HepG2 (cell line): Measurements from ENCODE around the gene RNPEPL1. TPM values are rescaled to one million over a fixed set of nuclear protein-coding genes. Genes with fewer than 3 reads are reported as not detected.

Experiments
- ASH2L ChIP-seq: fragments of 300-600, 200-600 bp; sonication (generic); IDR thresholded peaks from 2 replicates; pipeline ENCODE4 v1.7.0; 2017; ENCODE audit warnings: low read depth, mild to moderate bottlenecking, moderate library complexity, mixed read lengths, low read length; ENCODE audit not compliant: insufficient read length
- HMG20A ChIP-seq: IDR thresholded peaks from 2 replicates; pipeline ENCODE4 v1.6.1; 2016; ENCODE audit warnings: borderline replicate concordance
- HMG20B ChIP-seq: conservative IDR thresholded peaks from 2 replicates; pipeline ENCODE4 v1.6.1; 2016; ENCODE audit warnings: missing genetic modification reagents, missing compliant biosample characterization
- IRF2 ChIP-seq: IDR thresholded peaks from 2 replicates; pipeline ENCODE4 v1.6.1; 2018; ENCODE audit warnings: missing genetic modification reagents, missing compliant biosample characterization
- KDM1A ChIP-seq: IDR thresholded peaks from 2 replicates; pipeline ENCODE4 v1.6.1; 2016; ENCODE audit warnings: missing compliant biosample characterization
- MXD1 ChIP-seq: sonication (generic); formaldehyde crosslinking; IDR thresholded peaks from 2 replicates; pipeline ENCODE4 v1.4.0; 2020; ENCODE audit warnings: mild to moderate bottlenecking, missing genetic modification reagents
- NFE2L2 ChIP-seq: fragments of 150-350 bp; IDR thresholded peaks from 2 replicates; pipeline ENCODE4 v1.6.1; 2014; ENCODE audit warnings: low read length
- NR3C1 ChIP-seq: sonication (generic); formaldehyde crosslinking; IDR thresholded peaks from 2 replicates; pipeline ENCODE4 v1.4.0; 2020; ENCODE audit warnings: missing genetic modification reagents
- PCBP1 ChIP-seq: fragments of 200-400 bp; formaldehyde crosslinking; IDR thresholded peaks from 2 replicates; pipeline ENCODE4 v1.6.1; 2017; ENCODE audit warnings: mild to moderate bottlenecking, low read depth, low read length, borderline replicate concordance
- RXRB ChIP-seq: IDR thresholded peaks from 2 replicates; pipeline ENCODE4 v1.6.1; 2016; ENCODE audit warnings: borderline replicate concordance, missing genetic modification reagents, missing compliant biosample characterization
- SMAD3 ChIP-seq: sonication (generic); formaldehyde crosslinking; IDR thresholded peaks from 2 replicates; pipeline ENCODE4 v1.4.0; 2020; ENCODE audit warnings: missing genetic modification reagents
- ZBED4 ChIP-seq: sonication (generic); formaldehyde crosslinking; IDR thresholded peaks from 2 replicates; pipeline ENCODE4 v1.4.0; 2020; ENCODE audit warnings: missing genetic modification reagents, borderline replicate concordance
- ZGPAT ChIP-seq: IDR thresholded peaks from 2 replicates; pipeline ENCODE4 v1.6.1; 2016; ENCODE audit warnings: mild to moderate bottlenecking
- ZKSCAN1 ChIP-seq: fragments of 150-350 bp; IDR thresholded peaks from 2 replicates; pipeline ENCODE4 v1.6.1; 2014; ENCODE audit warnings: low read length
- ZNF232 ChIP-seq: sonication (generic); formaldehyde crosslinking; IDR thresholded peaks from 2 replicates; pipeline ENCODE4 v1.4.0; 2020; ENCODE audit warnings: missing genetic modification reagents, borderline replicate concordance
- ZNF503 ChIP-seq: sonication (generic); formaldehyde crosslinking; IDR thresholded peaks from 2 replicates; pipeline ENCODE4 v1.4.0; 2020; ENCODE audit warnings: missing genetic modification reagents
- ZNF546 ChIP-seq: sonication (generic); formaldehyde crosslinking; conservative IDR thresholded peaks from 2 replicates; pipeline ENCODE4 v1.8.1; 2023; ENCODE audit warnings: mild to moderate bottlenecking, missing genetic modification reagents
- ZNF577 ChIP-seq: sonication (generic); formaldehyde crosslinking; IDR thresholded peaks from 2 replicates; pipeline ENCODE4 v1.4.0; 2020; ENCODE audit warnings: mild to moderate bottlenecking, low read depth, missing genetic modification reagents, borderline replicate concordance
- ZNF589 ChIP-seq: sonication (generic); formaldehyde crosslinking; conservative IDR thresholded peaks from 2 replicates; pipeline ENCODE4 v1.8.0; 2022; ENCODE audit warnings: mild to moderate bottlenecking, moderate library complexity, missing genetic modification reagents
- ZNF709 ChIP-seq: sonication (generic); formaldehyde crosslinking; IDR thresholded peaks from 2 replicates; pipeline ENCODE4 v1.5.0; 2020; ENCODE audit warnings: mild to moderate bottlenecking, missing genetic modification reagents
- ZNF83 ChIP-seq: sonication (generic); formaldehyde crosslinking; IDR thresholded peaks from 2 replicates; pipeline ENCODE4 v1.4.0; 2020; ENCODE audit warnings: missing genetic modification reagents, mild to moderate bottlenecking, borderline replicate concordance
- ZNF839 ChIP-seq: sonication (generic); formaldehyde crosslinking; IDR thresholded peaks from 2 replicates; pipeline ENCODE4 v1.4.0; 2020; ENCODE audit warnings: missing genetic modification reagents, mild to moderate bottlenecking, borderline replicate concordance
- polyA plus RNA-seq, 8 experiments: library from polyadenylated mRNA; depleted of rRNA in 3 of 8; stranded (reverse) in 7 of 8; unstranded in 1 of 8; fragments of >200 nt; fragmentation: Illumina TruSeq in 4 of 8; extraction: Trizol in 4 of 8; gene quantifications; 2 replicates each; pipeline versions ENCODE4 v1.2.1 to v1.2.3, GENCODE V29; 2011 to 2016; ENCODE audit warnings: low read depth in 4 of 8, missing spikeins in 1 of 8, mixed read lengths in 1 of 8; ENCODE audit not compliant: insufficient read depth in 1 of 8
- total RNA-seq, 5 experiments: library from RNA; depleted of rRNA; stranded (reverse); fragments of >200 nt; fragmentation: Illumina TruSeq; extraction: Trizol; gene quantifications; 2 replicates each; pipeline ENCODE4 v1.2.3, GENCODE V29; 2016; ENCODE audit warnings: low read depth in 1 of 5

The RNPEPL1 gene
- total and polyA plus RNA-seq, 2 of the 13 experiments (the other 11 are each of a cell fraction or from before 2014, with no cell fraction given) = 13.0 to 18.0 TPM

- TF ChIP-seq ZNF503 (CRISPR knock-in tag) = peak; percentile 20; the same call in 1 of the 2 replicates
- peak; percentile 98 for TF ChIP-seq ZNF546 (CRISPR knock-in tag)
- no peak for TF ChIP-seq NFE2L2
- peak; percentile 76 for TF ChIP-seq IRF2 (CRISPR knock-in tag)
- TF ChIP-seq PCBP1 = peak; percentile 97
- TF ChIP-seq ZNF709 = peak; percentile 88; the same call in 1 of the 2 replicates
- peak; percentile 18; the same call in 1 of the 2 replicates for TF ChIP-seq ZNF83 (CRISPR knock-in tag)
- no peak for TF ChIP-seq KDM1A (CRISPR knock-in tag)
- TF ChIP-seq ASH2L = peak; percentile 94
- peak; percentile 61; the same call in 1 of the 2 replicates for TF ChIP-seq ZGPAT (CRISPR knock-in tag)
- TF ChIP-seq RXRB = 0 out of 2 replicates have a peak, but pooled peaks have one; percentile 35
- 0 out of 2 replicates have a peak, but pooled peaks have one; percentile 21 for TF ChIP-seq ZNF589 (CRISPR knock-in tag)
- no peak; the same call in 1 of the 2 replicates for TF ChIP-seq ZNF839
- TF ChIP-seq MXD1 (CRISPR knock-in tag) = peak; percentile 90; the same call in 1 of the 2 replicates
- no peak for TF ChIP-seq ZKSCAN1
- peak; percentile 71 for TF ChIP-seq ZNF232 (CRISPR knock-in tag)
- TF ChIP-seq SMAD3 (CRISPR knock-in tag) = peak; percentile 51; the same call in 1 of the 2 replicates
- TF ChIP-seq HMG20A = no peak
- TF ChIP-seq HMG20B = peak; percentile 46; the same call in 1 of the 2 replicates
- no peak for TF ChIP-seq ZNF577 (CRISPR knock-in tag)
- peak; percentile 74; the same call in 1 of the 2 replicates for TF ChIP-seq ZBED4 (CRISPR knock-in tag)
- TF ChIP-seq NR3C1 (CRISPR knock-in tag) = no peak
Observed at GRCh38 chr2:240560480-240561324, 7.6 kb upstream of the RNPEPL1 start (continued).
